DMS53 (cell line): ENCODE measurements around the gene RRH.

Experiments
- DNase-seq: peaks from one replicate; lab custom pipeline; 2025; lab: John Stamatoyannopoulos, UW

The RRH gene

GRCh38 chr4:109887071-109887470 lies 59.3 kb downstream of the RRH start:
- DNase-seq, result no peak

GRCh38 chr4:109890076-109890475 lies 62.3 kb downstream of the RRH start:
- DNase-seq, result no peak
